B cell (primary cell): ENCODE measurements around the gene CCDC106.

Experiments
- EZH2 ChIP-seq: IDR thresholded peaks from 2 replicates; pipeline ENCODE4 v1.6.1; 2012; ENCODE audit warnings: borderline replicate concordance, low read depth, mild to moderate bottlenecking, moderate library complexity, low read length; ENCODE audit not compliant: insufficient read depth, poor library complexity, severe bottlenecking
- TF ChIP-seq, protein P1 (sequence below): fragments of 200-600 bp; IDR thresholded peaks from one replicate; pipeline ENCODE4 v1.8.0; 2022; ENCODE audit warnings: antibody characterized with exemption, mild to moderate bottlenecking

GRCh38 chr19:55619286-55619685 is 28.7 kb upstream of the CCDC106 start:
- TF ChIP-seq EZH2, result no peak
- TF ChIP-seq, protein P1, sequence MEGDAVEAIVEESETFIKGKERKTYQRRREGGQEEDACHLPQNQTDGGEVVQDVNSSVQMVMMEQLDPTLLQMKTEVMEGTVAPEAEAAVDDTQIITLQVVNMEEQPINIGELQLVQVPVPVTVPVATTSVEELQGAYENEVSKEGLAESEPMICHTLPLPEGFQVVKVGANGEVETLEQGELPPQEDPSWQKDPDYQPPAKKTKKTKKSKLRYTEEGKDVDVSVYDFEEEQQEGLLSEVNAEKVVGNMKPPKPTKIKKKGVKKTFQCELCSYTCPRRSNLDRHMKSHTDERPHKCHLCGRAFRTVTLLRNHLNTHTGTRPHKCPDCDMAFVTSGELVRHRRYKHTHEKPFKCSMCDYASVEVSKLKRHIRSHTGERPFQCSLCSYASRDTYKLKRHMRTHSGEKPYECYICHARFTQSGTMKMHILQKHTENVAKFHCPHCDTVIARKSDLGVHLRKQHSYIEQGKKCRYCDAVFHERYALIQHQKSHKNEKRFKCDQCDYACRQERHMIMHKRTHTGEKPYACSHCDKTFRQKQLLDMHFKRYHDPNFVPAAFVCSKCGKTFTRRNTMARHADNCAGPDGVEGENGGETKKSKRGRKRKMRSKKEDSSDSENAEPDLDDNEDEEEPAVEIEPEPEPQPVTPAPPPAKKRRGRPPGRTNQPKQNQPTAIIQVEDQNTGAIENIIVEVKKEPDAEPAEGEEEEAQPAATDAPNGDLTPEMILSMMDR, result no peak
